Airway epithelial cell (primary cell): ENCODE data around the gene TFAP2A. TPM values are rescaled to one million over a fixed set of nuclear protein-coding genes. Genes with fewer than 3 reads are reported as not detected.

Experiments
- total RNA-seq: library from RNA; depleted of rRNA; stranded (reverse); fragments of >200 nt; gene quantifications from 2 replicates; pipeline ENCODE4 v1.2.3, GENCODE V29; 2015

TFAP2A gene
- total RNA-seq = 24.4 and 24.8 TPM in 2 replicates

GRCh38 chr6:10414756-10415616 lies at the start of gene TFAP2A:
Gene TFAP2A, minus strand, starts transcription at chr6:10415074. Its CDS starts 83 bp downstream, at chr6:10414991.

Other genes with a start within 250 kb of the TFAP2A start
- gene GCNT2, start 106.3 kb upstream of the TFAP2A start, total RNA-seq = 4.7 and 5.8 TPM in 2 replicates